Measurements from ENCODE around the gene RPRD2. TPM values are rescaled to one million over a fixed set of nuclear protein-coding genes. Genes with fewer than 3 reads are reported as not detected.

The RPRD2 gene
- total RNA-seq, 8 experiments from 2014 or later = 9.1 to 37.4 (median 23.7) TPM

GRCh38 chr1:150441121-150441520 lies 77.2 kb downstream of the RPRD2 start:
- no peak overlapping the region for H3K27ac ChIP-seq
- H3K4me3 ChIP-seq = no peak overlapping the region

GRCh38 chr1:150444232-150444631 lies 80.3 kb downstream of the RPRD2 start:
- in situ Hi-C loops (cut with MboI; ENCODE audit: low pct_unique_long_range_greater_than_20kb in 2 of 9, low sequenced_read_pairs in 9 of 9, unreplicated experiment in 9 of 9) = no loop called here
- WGBS, 10 experiments = 86 to 100% (median 100%) methylated on average over 1 of the region's 1 CpG
- no peak overlapping the region for H3K4me3 ChIP-seq
- H3K4me1 ChIP-seq (replicated peaks in 1 of 2) = no peaks in the 10 kb centered on the region
- ATAC-seq (replicated peaks in 6 of 8) = no peak
- no peak overlapping the region for H3K27ac ChIP-seq

More at GRCh38 chr1:150441121-150441520, 77.2 kb downstream of the RPRD2 start:
- 77 to 100% (median 94%) methylated on average over 1 to 2 of the region's 2 CpGs for WGBS, 10 experiments
- in situ Hi-C loops (cut with MboI; ENCODE audit: low pct_unique_long_range_greater_than_20kb in 2 of 9, low sequenced_read_pairs in 9 of 9, unreplicated experiment in 9 of 9) = no loop called here
- no peak for ATAC-seq (replicated peaks in 6 of 8)
- H3K4me1 ChIP-seq (replicated peaks in 1 of 2) = no peaks in the 10 kb centered on the region

- Histone ChIP-seq H3K4me3 (no peak overlapping the region), H3K4me1 (replicated peaks in 1 of 2) (no peaks in the 10 kb centered on the region), H3K27ac (no peak overlapping the region)
- ATAC-seq (replicated peaks in 6 of 8) = no peak
- in situ Hi-C loops (cut with MboI; ENCODE audit: low pct_unique_long_range_greater_than_20kb in 2 of 9, low sequenced_read_pairs in 9 of 9, unreplicated experiment in 9 of 9) = loop anchor here in 1 of 9 experiments (25.0 kb wide), 1 partner anchor 106 kb away; no protein-coding TSS in a partner anchor
- 61 to 100% (median 95%) methylated on average over 2 to 4 of the region's 4 CpGs; no CpG with 5 or more reads in 1 of the 10 experiments for WGBS, 10 experiments
These were observed 92.2 kb downstream of the RPRD2 start for GRCh38 chr1:150456146-150456647.

GRCh38 chr1:150464422-150464826 lies 100.5 kb downstream of the RPRD2 start:
- no peaks in the 10 kb centered on the region for H3K4me1 ChIP-seq (replicated peaks in 1 of 2)
- ATAC-seq (replicated peaks in 6 of 8) = peak in 4 of 8 experiments; percentile 9 to 52 (median 38)
- no peak overlapping the region for H3K4me3 ChIP-seq
- in situ Hi-C loops (cut with MboI; ENCODE audit: low pct_unique_long_range_greater_than_20kb in 2 of 9, low sequenced_read_pairs in 9 of 9, unreplicated experiment in 9 of 9) = loop anchor here in 1 of 9 experiments (25.0 kb wide), 1 partner anchor 98 kb away; no protein-coding TSS in a partner anchor
- H3K27ac ChIP-seq = no peak overlapping the region
- WGBS, 10 experiments = 28 to 83% (median 58%) methylated on average over 1 to 4 of the region's 4 CpGs; no CpG with 5 or more reads in 2 of the 10 experiments

- ATAC-seq (replicated peaks in 6 of 8) = no peak
- H3K4me1 ChIP-seq (replicated peaks in 1 of 2) = no peaks in the 10 kb centered on the region
- in situ Hi-C loops (cut with MboI; ENCODE audit: low pct_unique_long_range_greater_than_20kb in 2 of 9, low sequenced_read_pairs in 9 of 9, unreplicated experiment in 9 of 9) = loop anchor here in 1 of 9 experiments (25.0 kb wide), 1 partner anchor 95 kb away; no protein-coding TSS in a partner anchor
- no peak overlapping the region for H3K4me3 ChIP-seq
- H3K27ac ChIP-seq = no peak overlapping the region
These were observed 103.0 kb downstream of the RPRD2 start for GRCh38 chr1:150466964-150467363.

GRCh38 chr1:150469291-150469690 lies 105.3 kb downstream of the RPRD2 start:
- WGBS, 10 experiments = 33 to 100% (median 100%) methylated on average over 1 of the region's 1 CpG; no CpG with 5 or more reads in 2 of the 10 experiments
- no peak overlapping the region for H3K4me3 ChIP-seq
- H3K4me1 ChIP-seq (replicated peaks in 1 of 2) = no peaks in the 10 kb centered on the region
- no peak overlapping the region for H3K27ac ChIP-seq
- ATAC-seq (replicated peaks in 6 of 8) = no peak
- in situ Hi-C loops (cut with MboI; ENCODE audit: low pct_unique_long_range_greater_than_20kb in 2 of 9, low sequenced_read_pairs in 9 of 9, unreplicated experiment in 9 of 9) = loop anchor here in 1 of 9 experiments (25.0 kb wide), 1 partner anchor 93 kb away; no protein-coding TSS in a partner anchor

- peak in 2 of 8 experiments; percentile 14 to 21 for ATAC-seq (replicated peaks in 6 of 8)
- 67 to 100% (median 96%) methylated on average over 1 to 2 of the region's 10 CpGs; no CpG with 5 or more reads in 4 of the 10 experiments for WGBS, 10 experiments
- in situ Hi-C loops (cut with MboI; ENCODE audit: low pct_unique_long_range_greater_than_20kb in 2 of 9, low sequenced_read_pairs in 9 of 9, unreplicated experiment in 9 of 9) = loop anchor here in 1 of 9 experiments (25.0 kb wide), 1 partner anchor 90 kb away; no protein-coding TSS in a partner anchor
- H3K27ac ChIP-seq = no peak overlapping the region
- no peak overlapping the region for H3K4me3 ChIP-seq
- H3K4me1 ChIP-seq (replicated peaks in 1 of 2) = no peaks in the 10 kb centered on the region
These were observed 108.8 kb downstream of the RPRD2 start for GRCh38 chr1:150472601-150473200.

GRCh38 chr1:150473659-150474058 lies 109.7 kb downstream of the RPRD2 start:
- no peak overlapping the region for H3K27ac ChIP-seq
- in situ Hi-C loops (cut with MboI; ENCODE audit: low pct_unique_long_range_greater_than_20kb in 2 of 9, low sequenced_read_pairs in 9 of 9, unreplicated experiment in 9 of 9) = loop anchor here in 1 of 9 experiments (25.0 kb wide), 1 partner anchor 89 kb away; no protein-coding TSS in a partner anchor
- no peak for ATAC-seq (replicated peaks in 6 of 8)
- H3K4me3 ChIP-seq = no peak overlapping the region
- H3K4me1 ChIP-seq (replicated peaks in 1 of 2) = no peaks in the 10 kb centered on the region
- 77 to 100% (median 90%) methylated on average over 3 to 4 of the region's 4 CpGs; no CpG with 5 or more reads in 2 of the 10 experiments for WGBS, 10 experiments

GRCh38 chr1:150474869-150475268 lies 110.9 kb downstream of the RPRD2 start:
- Histone ChIP-seq H3K27ac (no peak overlapping the region), H3K4me3 (no peak overlapping the region), H3K4me1 (replicated peaks in 1 of 2) (no peaks in the 10 kb centered on the region)
- in situ Hi-C loops (cut with MboI; ENCODE audit: low pct_unique_long_range_greater_than_20kb in 2 of 9, low sequenced_read_pairs in 9 of 9, unreplicated experiment in 9 of 9) = loop anchor here in 1 of 9 experiments (25.0 kb wide), 1 partner anchor 87 kb away; no protein-coding TSS in a partner anchor
- no peak for ATAC-seq (replicated peaks in 6 of 8)
- WGBS, 10 experiments = 46 to 94% (median 65%) methylated on average over 2 to 4 of the region's 4 CpGs; no CpG with 5 or more reads in 2 of the 10 experiments

GRCh38 chr1:150476754-150477153 lies 112.8 kb downstream of the RPRD2 start:
- no peaks in the 10 kb centered on the region for H3K4me1 ChIP-seq (replicated peaks in 1 of 2)
- no peak for ATAC-seq (replicated peaks in 6 of 8)
- H3K27ac ChIP-seq = no peak overlapping the region
- 10 to 61% (median 39%) methylated on average over 1 to 3 of the region's 3 CpGs for WGBS, 10 experiments
- no peak overlapping the region for H3K4me3 ChIP-seq
- in situ Hi-C loops (cut with MboI; ENCODE audit: low pct_unique_long_range_greater_than_20kb in 2 of 9, low sequenced_read_pairs in 9 of 9, unreplicated experiment in 9 of 9) = no loop called here

- 82 to 100% (median 100%) methylated on average over 1 of the region's 1 CpG; no CpG with 5 or more reads in 6 of the 10 experiments for WGBS, 10 experiments
- ATAC-seq (replicated peaks in 6 of 8) = peak in 3 of 8 experiments; percentile 9 to 35 (median 29)
- no peaks in the 10 kb centered on the region for H3K4me1 ChIP-seq (replicated peaks in 1 of 2)
- no peak overlapping the region for H3K4me3 ChIP-seq
- H3K27ac ChIP-seq = no peak overlapping the region
- in situ Hi-C loops (cut with MboI; ENCODE audit: low pct_unique_long_range_greater_than_20kb in 2 of 9, low sequenced_read_pairs in 9 of 9, unreplicated experiment in 9 of 9) = no loop called here
These were observed 113.4 kb downstream of the RPRD2 start for GRCh38 chr1:150477320-150477719.

- 17 to 89% (median 75%) methylated on average over 1 to 4 of the region's 4 CpGs for WGBS, 10 experiments
- in situ Hi-C loops (cut with MboI; ENCODE audit: low pct_unique_long_range_greater_than_20kb in 2 of 9, low sequenced_read_pairs in 9 of 9, unreplicated experiment in 9 of 9) = no loop called here
- H3K4me1 ChIP-seq (replicated peaks in 1 of 2) = no peaks in the 10 kb centered on the region
- peak in 3 of 8 experiments; percentile 11 to 80 (median 41) for ATAC-seq (replicated peaks in 6 of 8)
- H3K4me3 ChIP-seq = no peak overlapping the region
- H3K27ac ChIP-seq = no peak overlapping the region
These were observed 113.8 kb downstream of the RPRD2 start for GRCh38 chr1:150477733-150478132.

GRCh38 chr1:150479370-150479769 lies 115.4 kb downstream of the RPRD2 start:
- Histone ChIP-seq H3K4me1 (replicated peaks in 1 of 2) (no peaks in the 10 kb centered on the region), H3K4me3 (no peak overlapping the region), H3K27ac (no peak overlapping the region)
- 31 to 80% (median 63%) methylated on average over 1 to 4 of the region's 4 CpGs; no CpG with 5 or more reads in 1 of the 10 experiments for WGBS, 10 experiments
- ATAC-seq (replicated peaks in 6 of 8) = no peak
- in situ Hi-C loops (cut with MboI; ENCODE audit: low pct_unique_long_range_greater_than_20kb in 2 of 9, low sequenced_read_pairs in 9 of 9, unreplicated experiment in 9 of 9) = no loop called here
